Muscle layer of duodenum (tissue), 2 donors: Measurements from ENCODE around the gene NSUN3.
"Not testable (repeated sequence)": the region's sequence is repeated elsewhere in the genome, so short reads cannot be mapped to it uniquely, and the experiment has no call there.

Experiments used
- H3K27ac ChIP-seq: one replicate; pipeline ENCODE4 v1.7.0; 2013; ENCODE audit warnings: mild to moderate bottlenecking, low read length
- H3K27me3 ChIP-seq: one replicate; pipeline ENCODE4 v1.7.0; 2013; ENCODE audit warnings: low read depth, mild to moderate bottlenecking, control low read depth, low read length
- H3K36me3 ChIP-seq, 2 donors: one replicate each; pipeline ENCODE4 v1.7.0; 2013; ENCODE audit warnings: low read length in 2 of 2, control low read depth in 1 of 2, mild to moderate bottlenecking in 1 of 2; ENCODE audit not compliant: insufficient read depth in 2 of 2, control insufficient read depth in 1 of 2
- H3K4me1 ChIP-seq, 2 donors: one replicate each; pipeline ENCODE4 v1.7.0; 2013; ENCODE audit warnings: low read length in 2 of 2, mild to moderate bottlenecking in 2 of 2, control low read depth in 1 of 2, moderate library complexity in 1 of 2; ENCODE audit not compliant: insufficient read depth in 2 of 2, control insufficient read depth in 1 of 2
- H3K4me3 ChIP-seq, 2 donors: one replicate each; pipeline ENCODE4 v1.7.0; 2013; ENCODE audit warnings: low read length in 2 of 2, low read depth in 1 of 2, mild to moderate bottlenecking in 1 of 2
- H3K9me3 ChIP-seq, 2 donors: one replicate each; pipeline ENCODE4 v1.7.0; 2013; ENCODE audit warnings: low read length in 2 of 2, control low read depth in 1 of 2, mild to moderate bottlenecking in 1 of 2; ENCODE audit not compliant: control insufficient read depth in 1 of 2
- donor health status: healthy.

NSUN3 gene

GRCh38 chr3:94099311-94099710 is 36.5 kb downstream of the NSUN3 start:
- H3K27me3 ChIP-seq, result no peaks in the 10 kb centered on the region
- H3K9me3 ChIP-seq, result no peaks in the 10 kb centered on the region
- H3K27ac ChIP-seq, result no peak overlapping the region
- H3K36me3 ChIP-seq, result peaks cover 42 to 50% of the 10 kb centered on the region in 2 donors
- H3K4me1 ChIP-seq, result no peaks in the 10 kb centered on the region
- no peak overlapping the region for H3K4me3 ChIP-seq

GRCh38 chr3:94101860-94102259 is 39.0 kb downstream of the NSUN3 start:
- no peaks in the 10 kb centered on the region for H3K27me3 ChIP-seq
- H3K4me3 ChIP-seq, result no peak overlapping the region
- H3K36me3 ChIP-seq, result peaks cover 33 to 39% of the 10 kb centered on the region in 2 donors
- H3K9me3 ChIP-seq, result no peaks in the 10 kb centered on the region
- no peak overlapping the region for H3K27ac ChIP-seq
- H3K4me1 ChIP-seq, result no peaks in the 10 kb centered on the region

- no peaks in the 10 kb centered on the region for H3K9me3 ChIP-seq
- H3K27ac ChIP-seq, result no peak overlapping the region
- peaks cover 13 to 29% of the 10 kb centered on the region in 2 donors for H3K36me3 ChIP-seq
- H3K4me3 ChIP-seq, result no peak overlapping the region
- H3K4me1 ChIP-seq, result no peaks in the 10 kb centered on the region
- no peaks in the 10 kb centered on the region for H3K27me3 ChIP-seq
These were observed 43.4 kb downstream of the NSUN3 start for GRCh38 chr3:94106268-94106667.

GRCh38 chr3:94110232-94110631 is 47.4 kb downstream of the NSUN3 start:
- H3K9me3 ChIP-seq, H3K27me3 ChIP-seq, H3K27ac ChIP-seq, H3K4me3 ChIP-seq, H3K4me1 ChIP-seq: not testable (repeated sequence)
- peaks cover 11 to 22% of the 10 kb centered on the region in 2 donors for H3K36me3 ChIP-seq

GRCh38 chr3:94110854-94111253 is 48.0 kb downstream of the NSUN3 start:
- H3K4me3 ChIP-seq, result no peak overlapping the region
- no peaks in the 10 kb centered on the region for H3K9me3 ChIP-seq
- H3K36me3 ChIP-seq, result peaks cover 7 to 18% of the 10 kb centered on the region in 2 donors
- no peak overlapping the region for H3K27ac ChIP-seq
- no peaks in the 10 kb centered on the region for H3K4me1 ChIP-seq
- H3K27me3 ChIP-seq, result no peaks in the 10 kb centered on the region

- H3K4me3 ChIP-seq, result no peak overlapping the region
- H3K27me3 ChIP-seq, result no peaks in the 10 kb centered on the region
- H3K36me3 ChIP-seq, result peaks cover 7 to 13% of the 10 kb centered on the region in 2 donors
- H3K27ac ChIP-seq, result no peak overlapping the region
- no peaks in the 10 kb centered on the region for H3K9me3 ChIP-seq
- no peaks in the 10 kb centered on the region for H3K4me1 ChIP-seq
These were observed 51.8 kb downstream of the NSUN3 start for GRCh38 chr3:94114666-94115065.

GRCh38 chr3:94115482-94115881 is 52.6 kb downstream of the NSUN3 start:
- Histone ChIP-seq H3K4me1 (no peaks in the 10 kb centered on the region), H3K27me3 (no peaks in the 10 kb centered on the region), H3K27ac (no peak overlapping the region), H3K4me3 (no peak overlapping the region), H3K36me3 (peaks cover 7 to 11% of the 10 kb centered on the region in 2 donors), H3K9me3 (no peaks in the 10 kb centered on the region)

GRCh38 chr3:94117729-94118128 is 54.9 kb downstream of the NSUN3 start:
- Histone ChIP-seq H3K4me1 (no peaks in the 10 kb centered on the region), H3K27me3 (no peaks in the 10 kb centered on the region), H3K36me3 (peaks cover 0 to 4% of the 10 kb centered on the region in 2 donors), H3K4me3 (no peak overlapping the region), H3K9me3 (no peaks in the 10 kb centered on the region), H3K27ac (no peak overlapping the region)

- Histone ChIP-seq H3K27me3 (no peaks in the 10 kb centered on the region), H3K36me3 (peaks cover 0 to 4% of the 10 kb centered on the region in 2 donors), H3K4me3 (no peak overlapping the region), H3K4me1 (no peaks in the 10 kb centered on the region), H3K9me3 (no peaks in the 10 kb centered on the region), H3K27ac (no peak overlapping the region)
These were observed 55.5 kb downstream of the NSUN3 start for GRCh38 chr3:94118390-94118789.

- no peak overlapping the region for H3K4me3 ChIP-seq
- H3K4me1 ChIP-seq, result no peaks in the 10 kb centered on the region
- H3K36me3 ChIP-seq, result peaks cover 2 to 7% of the 10 kb centered on the region in 2 donors
- no peaks in the 10 kb centered on the region for H3K27me3 ChIP-seq
- no peak overlapping the region for H3K27ac ChIP-seq
- no peaks in the 10 kb centered on the region for H3K9me3 ChIP-seq
These were observed 58.3 kb downstream of the NSUN3 start for GRCh38 chr3:94121161-94121560.

GRCh38 chr3:94127115-94127514 is 64.3 kb downstream of the NSUN3 start:
- Histone ChIP-seq H3K36me3 (peaks cover 8 to 28% of the 10 kb centered on the region in 2 donors), H3K27ac (no peak overlapping the region), H3K4me3 (no peak overlapping the region), H3K4me1 (no peaks in the 10 kb centered on the region), H3K27me3 (no peaks in the 10 kb centered on the region), H3K9me3 (no peaks in the 10 kb centered on the region)

- Histone ChIP-seq H3K9me3 (no peaks in the 10 kb centered on the region), H3K36me3 (peaks cover 8 to 24% of the 10 kb centered on the region in 2 donors), H3K27me3 (no peaks in the 10 kb centered on the region), H3K4me1 (no peaks in the 10 kb centered on the region), H3K27ac (no peak overlapping the region), H3K4me3 (no peak overlapping the region)
These were observed 67.8 kb downstream of the NSUN3 start for GRCh38 chr3:94130690-94131089.
